Measurements from ENCODE around the gene EPHA2. TPM values are rescaled to one million over a fixed set of nuclear protein-coding genes. Genes with fewer than 3 reads are reported as not detected.
"Not testable (repeated sequence)": the region's sequence is repeated elsewhere in the genome, so short reads cannot be mapped to it uniquely, and the experiment has no call there.

Gene EPHA2
- 104 and 146 TPM in 2 replicates for total RNA-seq

DNA sequence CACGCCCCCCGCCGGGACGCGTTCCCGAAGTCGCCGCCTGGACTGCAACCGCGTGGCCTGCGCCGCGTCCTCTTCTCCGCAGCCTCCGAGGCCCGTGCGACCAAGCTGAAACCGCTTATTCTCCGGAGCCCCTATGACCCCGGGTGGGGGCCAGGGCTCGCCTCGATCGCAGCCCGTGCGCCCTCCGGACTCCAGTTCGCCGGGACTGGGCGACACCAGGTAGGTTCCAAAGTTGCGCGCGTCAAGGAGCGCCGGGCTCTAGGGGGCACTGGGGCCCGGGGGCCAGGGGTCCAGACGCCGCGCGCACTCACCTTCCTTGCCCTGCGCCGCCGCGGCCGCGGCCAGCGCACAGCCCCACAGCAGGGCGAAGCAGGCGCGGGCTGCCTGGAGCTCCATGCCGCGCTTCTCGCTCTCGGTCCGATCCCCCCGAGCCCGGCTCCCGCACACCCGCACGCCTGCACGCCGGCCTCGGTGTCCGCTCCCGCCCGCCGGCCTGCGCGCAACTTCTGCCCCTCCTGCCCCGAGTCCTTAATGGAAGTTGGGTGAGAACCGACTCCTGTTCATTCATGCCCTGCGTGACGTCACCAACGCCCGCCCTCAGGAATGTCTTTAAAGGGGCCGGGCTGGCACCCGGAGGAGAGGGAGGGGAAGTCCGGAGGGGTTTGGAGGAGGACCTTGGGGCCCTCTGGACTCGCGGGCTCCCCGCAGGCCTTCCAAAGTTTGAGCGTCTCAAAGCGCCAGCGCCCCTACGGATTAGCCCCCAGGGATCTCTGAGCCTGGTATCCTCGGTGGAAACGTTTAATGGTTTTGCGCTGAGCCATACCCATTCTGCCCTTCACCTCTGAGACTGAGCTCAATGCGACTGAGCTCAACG, at the start of gene EPHA2:
Gene EPHA2, minus strand, starts transcription at position 533 of the 874 bp plus-strand sequence. Its CDS starts 137 bp downstream, at position 396.
- DNase-seq (ENCODE audit: low read depth) = peak; percentile 86

DNA sequence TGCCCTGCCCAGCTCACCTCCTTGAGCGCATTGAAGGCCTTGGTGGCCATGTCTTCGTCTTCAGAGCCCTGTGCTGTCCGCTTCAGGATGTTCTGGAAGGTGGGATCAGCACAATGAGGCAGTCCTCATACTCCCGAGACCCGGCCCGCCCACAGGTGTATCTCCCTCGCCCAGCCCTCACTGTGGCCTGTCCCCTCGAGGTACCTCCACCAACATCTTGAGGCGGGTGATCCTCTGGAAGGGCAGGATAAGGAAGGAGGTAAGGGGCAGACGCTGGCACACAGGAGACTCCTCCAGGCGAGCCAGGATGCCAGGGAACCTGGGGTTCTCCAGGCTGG, 49.4 kb upstream of the EPHA2 start:
- no peak for DNase-seq (ENCODE audit: low read depth)

DNA sequence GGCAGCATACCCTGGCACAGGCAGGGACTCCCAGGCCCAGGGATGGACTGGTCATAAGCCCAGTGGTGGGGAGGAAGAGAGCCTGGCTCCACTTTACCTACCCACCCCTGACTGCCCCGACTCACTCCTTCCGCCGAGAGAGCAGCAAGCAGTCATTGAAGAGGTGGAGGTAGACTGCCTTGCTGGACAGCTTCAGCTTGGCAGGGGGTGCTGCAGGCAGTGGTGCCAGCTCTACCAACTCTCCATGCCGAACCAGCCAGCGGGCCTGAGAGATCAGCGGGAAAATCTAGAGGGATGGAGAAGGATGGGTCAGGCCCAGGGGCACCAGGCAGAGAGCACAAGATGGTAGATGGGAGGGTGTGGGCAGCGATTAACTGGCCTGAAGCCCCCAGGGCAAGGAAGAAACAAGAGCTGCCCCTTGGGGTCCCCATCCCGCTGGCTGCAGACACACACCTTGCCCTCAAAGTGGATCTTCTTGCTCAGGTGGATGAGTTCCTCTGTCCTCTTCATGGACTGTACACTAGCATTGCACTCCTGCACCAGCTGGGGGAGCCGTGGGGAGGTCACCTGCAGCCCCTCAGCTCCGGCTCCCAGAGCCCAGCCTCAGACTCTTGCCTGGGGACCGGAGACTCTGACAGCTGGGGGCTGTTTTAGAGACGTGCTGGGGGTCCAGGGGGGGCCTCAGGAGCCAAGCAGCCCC, 48.9 kb upstream of the EPHA2 start:
- DNase-seq (ENCODE audit: low read depth) = no peak

DNA sequence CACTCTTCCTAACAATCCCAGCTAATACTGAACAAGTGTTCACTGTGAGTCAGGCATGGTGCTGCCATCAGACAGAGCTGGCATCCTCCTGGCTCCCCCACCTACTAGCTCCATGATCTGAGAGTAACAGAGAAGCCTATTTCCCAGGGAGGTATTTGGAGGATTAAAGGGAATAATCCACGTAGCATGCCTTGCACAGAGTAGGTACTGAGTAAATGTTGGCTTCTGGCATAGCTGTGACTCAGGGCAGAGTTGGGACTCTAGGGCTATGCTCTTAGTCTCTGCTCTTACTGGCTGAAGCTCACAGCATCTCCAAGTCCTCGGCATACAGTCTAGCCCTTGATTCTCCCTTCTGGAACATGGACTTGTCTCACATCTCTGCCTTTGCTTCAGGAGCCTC, 48.3 kb upstream of the EPHA2 start:
- no peak for DNase-seq (ENCODE audit: low read depth)

DNA sequence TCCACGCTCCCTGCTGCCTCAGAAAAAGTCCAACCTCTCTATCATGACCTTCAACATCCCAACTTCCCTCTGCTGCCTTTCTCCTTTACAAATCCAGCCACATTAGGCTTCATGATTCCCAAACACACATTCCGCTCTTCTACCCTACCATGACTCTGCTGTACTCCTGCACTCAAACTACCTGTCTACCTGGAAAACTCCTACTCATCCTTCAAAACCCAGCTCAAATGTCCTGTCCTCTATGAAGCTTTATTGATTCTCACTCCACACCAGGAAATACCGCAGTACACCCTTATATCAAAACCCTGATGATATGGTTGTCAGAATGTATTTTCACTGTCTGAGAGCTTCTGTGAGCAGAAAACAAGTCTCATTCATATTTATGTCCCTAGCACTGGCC, 47.7 kb upstream of the EPHA2 start:
- DNase-seq (ENCODE audit: low read depth) = no peak

DNA sequence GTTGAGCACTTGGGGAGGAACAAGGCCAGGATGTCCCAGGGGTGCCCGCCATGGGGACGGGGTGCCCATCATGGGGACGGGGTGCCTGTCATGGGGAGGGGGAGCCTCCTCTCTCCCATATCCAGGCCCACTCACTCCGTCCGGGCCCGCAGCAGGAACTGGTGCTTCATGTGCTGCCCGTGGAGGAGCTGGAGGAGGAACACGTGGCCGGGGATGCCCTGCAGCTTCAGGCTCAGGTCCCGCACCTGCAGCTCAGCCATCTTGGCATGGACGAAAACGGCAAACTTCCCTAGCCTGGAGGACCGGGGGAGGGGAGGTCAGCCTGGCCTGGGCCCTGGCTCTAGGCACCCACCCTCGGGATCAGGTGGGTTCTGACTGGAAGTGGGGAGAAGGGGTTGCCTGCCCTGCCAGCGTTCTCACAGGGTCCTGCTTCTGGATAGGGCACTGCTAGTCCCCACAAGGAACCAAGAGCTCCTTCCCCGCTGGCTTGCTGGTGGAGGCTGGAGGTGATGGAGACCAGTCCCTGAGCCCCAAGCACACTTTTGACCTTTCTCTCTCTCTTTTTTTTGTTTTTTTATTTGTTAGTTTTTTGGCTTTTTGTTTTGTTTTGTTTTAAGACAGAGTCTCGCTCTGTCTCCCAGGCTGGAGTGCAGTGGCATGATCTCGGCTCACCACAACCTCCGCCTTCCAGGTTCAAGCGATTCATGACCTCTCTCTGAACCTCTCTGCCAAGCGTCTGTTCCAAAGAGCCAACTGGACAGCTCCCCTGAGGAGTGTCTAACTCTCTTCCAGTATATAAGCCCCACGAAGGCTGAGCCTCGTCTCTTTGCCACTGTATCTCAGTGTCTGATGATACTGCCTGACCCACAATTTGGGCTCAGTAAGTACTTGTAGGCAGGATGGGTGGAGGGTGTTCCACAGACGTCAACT, 46.7 kb upstream of the EPHA2 start:
- no peak for DNase-seq (ENCODE audit: low read depth)

DNA sequence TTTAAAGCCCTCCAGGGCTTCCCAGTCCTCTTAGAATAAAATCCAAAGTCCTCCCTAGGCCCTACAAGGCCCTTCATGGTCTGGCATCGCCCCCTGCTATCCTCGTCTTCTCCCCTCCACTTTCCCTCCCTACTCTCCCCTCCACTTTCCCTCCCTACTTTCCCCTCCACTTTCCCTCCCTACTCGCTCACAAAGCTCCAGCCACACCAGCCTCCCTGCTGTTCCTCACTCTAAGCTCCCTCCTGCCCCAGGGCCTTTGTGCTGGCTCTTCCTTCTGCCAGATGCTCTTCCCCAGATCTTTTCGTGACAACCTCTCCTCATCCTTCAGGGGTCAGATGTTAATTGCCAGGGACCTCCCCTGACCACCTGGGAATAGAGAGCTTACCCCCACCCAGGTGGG, 43.8 kb upstream of the EPHA2 start:
- DNase-seq (ENCODE audit: low read depth) = no peak

DNA sequence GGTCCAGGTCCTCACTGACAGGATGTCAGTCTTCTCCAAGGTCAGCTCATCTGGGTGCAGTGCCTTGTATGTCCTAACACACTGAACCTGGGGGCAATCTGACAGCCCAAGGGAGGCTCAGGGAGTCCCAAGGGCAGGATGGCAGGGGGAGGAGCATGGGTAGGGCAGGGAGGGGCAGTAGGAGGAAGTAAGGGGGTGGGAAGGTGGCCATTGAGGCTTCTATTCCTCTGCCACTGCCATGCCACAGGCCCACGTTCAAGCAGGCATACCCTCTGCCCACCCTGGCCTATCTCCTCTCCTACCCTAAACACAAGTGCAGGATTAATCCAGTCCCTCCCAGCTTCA, 43.3 kb upstream of the EPHA2 start:
- DNase-seq (ENCODE audit: low read depth) = no peak

DNA sequence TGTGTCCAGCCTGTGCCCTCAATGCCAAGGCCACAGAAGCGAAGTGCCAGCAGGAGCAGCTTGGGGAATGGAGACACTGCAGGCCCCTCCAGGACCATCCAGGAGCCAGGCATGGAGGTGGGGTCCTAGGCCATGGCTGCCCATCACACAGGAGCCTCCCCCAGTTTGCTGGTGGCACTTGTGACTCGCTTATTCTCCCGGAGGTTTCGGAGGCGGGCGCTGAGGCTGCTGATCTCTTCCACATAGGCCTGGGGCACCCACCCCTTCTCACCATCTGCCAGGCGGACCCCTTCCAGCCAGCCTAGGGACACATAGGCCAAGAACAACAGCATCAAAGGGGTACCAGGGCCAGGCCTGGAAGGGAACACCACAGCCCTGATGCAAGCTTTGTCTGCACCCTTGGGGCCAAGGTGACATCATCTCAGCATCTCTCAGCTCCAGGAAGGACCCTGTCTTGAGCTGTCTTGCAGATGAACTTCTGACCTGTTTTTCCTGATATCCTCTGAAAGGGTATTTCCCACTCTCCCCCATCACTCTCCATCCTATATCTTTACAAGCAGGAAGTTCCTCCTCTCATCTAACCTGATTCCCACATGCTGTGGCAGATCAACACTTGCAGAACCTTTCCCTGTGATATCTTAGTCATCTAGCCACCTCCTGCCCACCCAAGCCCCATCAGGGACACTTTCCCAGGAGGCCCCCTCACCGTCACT, 42.7 kb upstream of the EPHA2 start:
- DNase-seq (ENCODE audit: low read depth) = no peak

DNA sequence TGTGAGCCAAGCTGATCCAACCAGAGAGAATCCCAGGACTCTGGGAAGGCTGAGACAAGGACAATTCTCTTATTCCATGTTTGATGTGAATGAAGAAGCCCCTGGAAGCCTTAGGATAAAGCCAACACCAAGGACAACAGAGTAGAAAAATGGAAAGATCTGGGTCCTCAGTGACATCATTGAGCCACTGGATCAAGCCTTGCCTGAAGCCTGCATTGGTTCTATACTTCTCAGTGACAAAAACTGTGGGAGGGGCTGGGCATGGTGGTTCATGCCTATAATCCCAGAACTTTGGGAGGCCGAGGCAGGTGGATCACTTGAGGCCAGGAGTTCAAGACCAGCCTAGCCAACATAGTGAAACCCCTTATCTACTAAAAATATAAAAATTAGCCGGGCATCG, 41.0 kb upstream of the EPHA2 start:
- no peak for DNase-seq (ENCODE audit: low read depth)

DNA sequence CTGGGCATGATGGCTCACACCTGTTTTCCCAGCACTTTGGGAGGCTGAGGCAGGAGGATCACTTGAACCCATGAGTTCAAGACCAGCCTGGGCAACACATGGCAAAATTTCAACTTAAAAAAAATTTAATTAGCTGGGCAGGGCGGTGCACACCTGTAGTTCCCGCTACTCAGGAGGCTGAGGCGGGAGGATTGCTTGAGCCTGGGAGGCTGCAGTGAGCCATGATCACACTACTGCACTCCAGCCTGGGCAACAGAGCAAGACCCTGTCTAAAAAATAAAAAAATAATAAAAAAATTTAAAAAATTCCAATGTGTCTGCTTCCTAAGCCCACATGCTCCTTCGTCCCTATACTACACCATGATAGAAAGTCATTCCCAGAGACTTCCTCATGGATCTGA, 40.3 kb upstream of the EPHA2 start:
- not testable (repeated sequence) for DNase-seq (ENCODE audit: low read depth)

DNA sequence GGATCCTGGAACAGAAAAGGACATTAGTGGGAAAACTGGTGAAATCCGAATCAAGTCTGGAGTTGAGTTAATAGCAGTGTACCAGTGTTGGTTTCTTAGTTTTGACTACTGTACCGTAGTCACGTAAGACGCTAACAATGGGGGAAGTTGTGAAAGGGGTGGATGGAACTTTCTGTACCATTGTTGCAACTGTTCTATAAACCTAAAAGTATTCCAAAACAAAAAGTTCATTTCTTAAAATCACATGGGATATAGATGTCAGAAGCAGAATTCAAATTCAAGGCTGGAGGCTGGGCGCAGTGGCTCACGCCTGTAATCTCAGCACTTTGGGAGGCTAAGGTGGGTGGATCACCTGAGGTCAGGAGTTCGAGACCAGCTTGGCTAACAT, 39.6 kb upstream of the EPHA2 start:
- DNase-seq (ENCODE audit: low read depth) = no peak

DNA sequence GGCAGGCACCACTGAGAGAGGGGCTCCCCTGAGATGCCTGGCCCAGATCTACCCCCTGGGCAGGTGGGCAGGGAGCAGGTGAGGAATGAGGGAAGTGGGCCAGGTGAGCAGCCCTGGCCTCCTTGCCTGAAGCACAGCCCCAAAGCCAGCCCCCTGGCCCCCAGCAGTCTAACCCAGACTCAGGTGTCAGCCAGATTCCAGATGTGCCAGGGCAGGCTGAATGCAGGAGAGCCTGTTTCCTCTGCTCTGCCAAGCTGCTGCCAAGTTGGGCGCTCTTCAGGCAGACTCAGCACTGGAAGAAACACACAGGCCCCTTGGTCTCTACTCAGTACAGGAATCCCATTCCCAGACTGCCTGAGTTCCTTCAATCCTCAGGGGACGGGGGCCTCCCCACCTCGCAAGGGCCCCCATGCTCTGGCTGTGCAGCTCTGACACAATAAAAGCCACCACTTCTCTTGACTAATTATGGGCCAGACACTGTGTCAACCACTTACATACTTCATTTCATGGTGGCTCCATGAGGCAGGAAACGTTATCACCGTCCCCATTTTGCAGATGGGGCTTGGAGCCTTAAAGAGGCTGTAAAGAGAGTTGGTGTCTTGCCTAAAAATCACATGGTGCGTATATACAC, 36.2 kb upstream of the EPHA2 start:
- no peak for DNase-seq (ENCODE audit: low read depth)

DNA sequence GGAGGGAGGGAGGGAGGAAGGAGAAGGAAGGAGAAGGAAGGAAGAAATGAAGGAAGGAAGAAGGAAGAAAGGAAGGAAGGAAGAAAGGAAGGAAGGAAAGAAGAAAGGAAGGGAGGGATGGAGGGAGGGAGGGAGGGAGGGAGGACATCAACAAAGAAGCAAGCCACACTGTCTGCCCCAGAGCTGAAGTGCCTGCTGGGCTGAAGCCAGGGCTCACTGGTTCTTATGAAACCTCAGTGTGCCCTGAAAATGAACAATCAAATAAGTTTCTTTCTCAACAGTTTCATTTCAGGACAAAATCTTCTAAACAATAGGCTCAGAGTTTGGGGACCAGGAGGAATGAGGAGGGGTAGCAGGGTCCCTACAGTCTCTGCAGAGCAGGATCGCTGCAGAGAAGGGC, 35.4 kb upstream of the EPHA2 start:
- DNase-seq (ENCODE audit: low read depth) = no peak

DNA sequence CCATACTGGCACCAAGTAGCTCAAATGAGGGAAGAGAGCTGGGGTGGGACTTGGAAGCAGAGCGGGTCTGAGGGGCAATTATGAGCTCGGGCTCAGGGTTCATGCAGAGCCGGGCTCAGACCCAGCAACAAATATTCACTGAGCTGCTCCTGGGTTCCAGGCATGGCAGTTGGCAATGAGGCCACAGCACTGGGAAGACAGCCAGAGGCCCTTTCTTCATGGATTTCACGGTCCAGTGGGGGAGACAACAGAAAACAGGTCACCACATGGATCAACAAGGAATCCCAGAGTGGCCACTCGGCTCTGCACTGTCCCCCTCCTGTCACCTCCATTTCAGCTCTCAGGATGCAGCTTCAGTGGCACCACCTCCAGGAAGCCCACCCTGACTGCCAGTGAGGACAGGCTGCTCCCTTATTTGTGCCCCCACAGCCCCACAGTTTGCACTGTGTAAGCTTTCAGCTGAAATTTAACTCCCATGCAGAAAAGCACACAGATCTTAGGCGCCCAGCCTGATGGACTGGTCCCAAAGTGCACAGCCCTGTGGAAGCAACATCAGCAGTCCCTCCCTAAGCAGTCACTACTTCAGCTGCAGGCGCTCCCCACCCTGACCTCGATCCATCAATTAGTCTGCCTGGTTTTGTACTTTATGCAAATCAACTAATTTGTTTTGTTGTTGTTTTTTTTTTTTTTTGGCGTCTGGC, 34.2 kb upstream of the EPHA2 start:
- DNase-seq (ENCODE audit: low read depth) = peak; percentile 75

DNA sequence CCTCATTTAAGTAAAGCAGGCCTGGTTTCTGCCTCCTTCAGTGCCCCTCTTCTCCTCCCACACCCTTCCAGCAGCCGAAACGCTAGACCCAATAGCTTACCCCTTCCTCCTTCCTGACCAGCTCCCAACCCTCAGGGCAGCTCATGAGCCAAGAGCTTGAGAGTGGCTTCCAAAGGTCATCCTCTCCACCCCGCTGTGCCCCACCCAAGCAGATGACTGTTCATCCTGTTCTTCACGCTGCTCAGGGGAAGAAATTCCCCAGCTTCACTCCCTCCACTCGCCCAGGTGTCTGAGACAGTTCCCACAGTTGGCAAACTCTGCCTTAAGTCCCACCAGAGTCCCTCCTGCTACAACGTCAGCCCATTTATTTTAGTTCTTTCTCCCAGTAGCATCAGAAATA, 33.1 kb upstream of the EPHA2 start:
- peak; percentile 56 for DNase-seq (ENCODE audit: low read depth)

DNA sequence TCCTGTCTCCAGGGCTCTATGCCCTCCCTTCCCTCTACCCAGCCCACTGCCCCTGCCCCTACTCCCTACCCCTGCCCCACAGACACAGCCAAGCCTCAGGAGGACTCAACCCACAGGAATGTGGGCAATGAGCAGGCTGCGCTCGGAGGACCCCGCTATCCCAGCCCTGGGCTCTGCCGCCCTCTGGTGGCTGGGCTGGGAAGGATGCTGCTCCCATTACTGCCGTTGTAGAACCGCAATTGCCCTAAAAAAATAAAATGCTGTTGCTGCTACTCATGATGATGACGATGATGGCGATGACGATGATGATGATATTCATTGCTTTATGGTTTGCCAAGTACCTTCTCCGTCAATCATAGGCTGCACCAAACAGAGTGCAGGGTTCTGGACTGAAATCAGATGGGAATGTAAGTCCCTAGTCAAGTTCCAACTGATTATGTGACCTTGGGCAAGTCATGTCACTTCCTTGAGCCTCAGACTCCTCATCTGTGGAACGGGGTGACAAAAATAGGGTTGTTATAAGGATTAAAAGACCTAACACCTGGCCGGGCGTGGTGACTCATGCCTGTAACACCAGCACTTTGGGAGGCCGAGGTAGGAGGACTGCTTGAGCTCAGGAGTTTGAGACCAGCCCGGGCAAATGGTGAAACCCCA, 32.0 kb upstream of the EPHA2 start:
- DNase-seq (ENCODE audit: low read depth) = peak; percentile 73

DNA sequence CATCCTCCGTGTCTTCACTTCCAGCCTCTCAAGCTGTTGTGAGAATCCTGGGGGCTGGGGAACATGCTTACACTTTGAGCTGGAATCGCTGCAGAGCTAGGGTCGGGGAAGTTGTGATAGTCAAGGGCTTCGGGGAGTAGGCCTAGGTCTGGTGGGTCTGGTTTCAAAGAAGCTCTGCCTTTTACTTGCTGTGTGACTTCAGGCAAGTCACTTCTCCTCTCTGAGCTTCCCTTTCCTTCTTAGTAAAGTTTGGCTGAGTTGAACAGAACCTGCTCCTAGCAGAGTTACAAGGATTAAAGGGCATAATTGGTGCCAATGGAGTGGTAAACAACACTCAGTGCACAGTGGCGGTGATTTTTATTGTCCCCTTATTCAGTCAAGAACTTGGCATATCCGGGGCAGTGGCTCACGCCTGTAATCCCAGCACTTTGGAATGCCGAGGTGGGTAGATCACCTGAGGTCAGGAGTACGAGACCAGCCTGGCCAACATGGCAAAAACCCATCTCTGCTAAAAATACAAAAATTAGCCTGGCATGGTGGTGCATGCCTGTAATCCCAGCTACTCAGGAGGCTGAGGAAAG, 30.9 kb upstream of the EPHA2 start:
- no peak for DNase-seq (ENCODE audit: low read depth)

DNA sequence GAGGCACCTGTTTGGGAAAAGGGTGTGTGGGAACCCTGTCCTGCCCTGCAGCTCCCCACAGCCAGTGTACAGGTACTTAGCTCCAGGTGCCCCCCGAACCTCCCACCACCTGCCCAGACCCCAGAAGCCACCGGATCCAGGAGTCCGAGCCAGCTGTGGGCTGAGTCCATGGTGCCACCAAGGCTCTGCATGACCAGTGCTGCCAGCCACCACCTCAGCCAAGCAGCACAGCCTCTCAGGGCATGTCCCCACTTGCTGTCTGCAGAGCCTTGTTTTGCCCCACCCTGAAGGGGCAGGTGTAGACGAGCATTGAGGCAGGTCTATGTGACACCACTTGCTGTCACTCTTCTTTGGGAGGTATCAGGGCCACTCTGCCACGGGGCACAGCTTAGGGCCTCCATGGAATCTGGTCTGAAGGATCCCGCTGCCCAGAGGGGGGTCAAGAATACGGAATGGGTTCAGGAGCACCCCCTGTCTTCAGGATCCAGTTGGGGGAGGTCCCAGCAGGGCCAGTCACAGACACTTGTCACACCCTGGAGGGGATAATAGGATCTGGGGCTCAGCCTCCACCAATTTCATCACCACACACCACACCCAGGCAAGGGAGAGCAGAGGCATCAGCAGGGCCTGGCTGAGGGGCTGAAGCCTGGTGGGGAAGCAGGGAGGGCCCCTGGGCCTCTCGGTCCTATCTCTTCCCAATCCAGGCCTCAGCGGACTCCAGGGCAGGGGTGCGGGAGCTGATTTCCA, 28.9 kb upstream of the EPHA2 start:
- no peak for DNase-seq (ENCODE audit: low read depth)
